ENCODE measurements around the gene IQCE.
A peak's percentile ranks its signal among the peaks of the same experiment; 100 is the strongest.

Gene IQCE

DNA sequence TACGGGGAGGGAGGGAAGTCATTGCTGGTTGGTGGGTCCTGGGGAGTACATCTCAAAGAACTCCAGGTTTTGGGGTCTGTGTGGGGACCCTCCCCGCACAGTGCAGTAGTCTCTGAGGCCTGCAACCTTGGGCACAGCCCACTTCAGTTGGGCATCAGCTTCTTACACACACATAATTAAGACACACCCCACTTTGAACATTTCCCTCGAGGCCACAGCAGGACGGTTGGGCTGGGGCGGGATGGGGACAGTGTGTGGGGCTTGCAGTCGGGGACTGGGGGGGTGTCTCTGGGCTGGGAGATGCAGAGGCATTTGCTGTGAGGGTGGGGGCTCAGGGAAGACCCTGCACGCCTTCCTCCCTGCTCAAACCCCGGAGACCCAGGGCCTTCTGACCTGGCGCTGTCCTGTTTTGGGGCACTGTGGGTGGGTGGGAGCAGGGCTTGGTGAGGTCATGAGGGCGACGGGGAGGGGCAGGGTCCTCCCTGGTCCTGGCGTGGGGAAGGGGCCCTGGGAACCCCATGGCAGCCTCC is 38.0 kb upstream of the IQCE start:
- peak in 2 of 58 donors; percentile 25 to 60 for DNase-seq

DNA sequence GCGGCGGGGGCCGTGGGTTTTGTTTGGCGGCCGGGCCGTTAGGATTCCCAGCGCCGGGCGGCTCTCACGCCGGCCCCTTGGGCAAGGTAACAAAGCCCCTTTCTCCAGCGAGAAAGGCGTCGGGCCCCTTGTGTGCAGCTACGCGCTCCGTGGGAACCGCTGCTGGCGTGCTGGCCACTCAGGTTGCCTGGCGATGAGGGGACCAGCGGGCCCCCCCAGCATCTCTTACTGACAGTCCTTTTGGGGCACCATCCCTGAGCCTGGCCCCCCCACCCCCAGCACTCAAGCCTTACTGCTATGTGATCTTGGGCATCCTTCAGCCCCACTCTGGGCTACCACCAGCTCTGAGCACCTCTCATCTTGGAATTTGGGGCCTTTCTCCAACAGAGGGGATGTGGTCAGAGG is 37.4 kb upstream of the IQCE start:
- DNase-seq = peak in 6 of 58 donors; percentile 15 to 51 (median 30)

DNA sequence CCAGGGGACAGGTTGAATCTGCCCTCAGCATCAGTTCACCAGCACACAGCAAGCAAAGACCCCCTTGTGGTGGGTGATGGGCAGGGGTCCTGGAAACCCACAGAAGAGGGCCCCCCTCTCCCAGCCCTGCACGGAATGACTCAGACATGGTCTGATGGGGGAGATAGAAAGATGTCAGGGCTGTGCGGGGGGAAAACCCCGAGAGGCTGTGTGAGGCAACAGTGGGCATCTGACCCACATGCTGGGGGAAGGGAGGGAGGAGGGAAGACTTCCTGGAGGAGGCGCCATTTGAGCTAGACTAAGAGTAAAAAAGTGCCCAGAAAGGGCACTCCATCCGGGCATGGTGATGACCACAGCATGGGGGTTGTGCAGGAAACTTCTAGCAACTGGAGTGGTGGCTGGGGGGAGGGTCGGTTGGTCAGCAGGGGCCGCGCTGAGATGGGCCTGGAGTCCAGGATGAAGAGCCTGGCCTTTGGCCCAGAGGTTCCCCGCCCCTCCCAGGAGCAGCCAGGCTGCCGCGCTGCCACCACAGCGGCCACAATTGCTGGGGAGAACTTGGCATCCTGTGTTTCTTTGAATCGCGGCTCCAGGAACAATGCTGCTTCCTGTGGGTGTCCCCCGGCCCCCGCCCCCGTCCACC is 36.7 kb upstream of the IQCE start:
- DNase-seq = peak in 18 of 58 donors; percentile 15 to 53 (median 34)

DNA sequence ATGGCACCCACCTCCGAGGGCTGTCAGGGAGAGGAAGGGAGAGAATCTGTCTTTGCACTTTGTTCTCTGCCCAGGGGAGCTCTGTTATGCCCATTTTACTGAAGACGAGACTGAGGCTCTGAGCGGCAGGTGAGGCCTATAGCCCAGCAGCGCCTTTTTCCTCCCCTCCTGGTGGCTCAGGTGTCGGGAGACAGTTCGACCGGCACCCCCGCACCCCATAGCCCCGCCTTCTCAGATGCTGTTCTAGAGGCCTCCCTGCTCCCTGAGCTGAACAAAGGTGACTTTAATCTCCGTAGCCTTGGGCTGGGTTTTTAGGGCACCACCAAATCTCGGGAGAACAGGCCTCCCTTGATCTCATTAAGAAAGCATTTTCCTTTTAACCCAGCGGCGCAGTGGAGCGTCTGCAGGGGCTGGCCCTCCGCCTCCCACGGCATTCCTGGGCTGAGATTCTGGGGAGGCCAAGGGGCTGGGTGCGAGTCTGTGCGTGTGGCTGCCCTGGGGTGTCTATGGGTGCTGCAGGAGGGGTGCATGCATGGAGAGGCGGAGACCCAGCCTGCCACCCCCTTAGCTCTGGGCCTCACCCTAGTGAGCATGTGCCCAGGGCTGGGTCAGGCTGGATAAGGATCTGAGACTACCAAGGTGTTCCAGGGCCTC is 35.9 kb upstream of the IQCE start:
- DNase-seq = no peak

DNA sequence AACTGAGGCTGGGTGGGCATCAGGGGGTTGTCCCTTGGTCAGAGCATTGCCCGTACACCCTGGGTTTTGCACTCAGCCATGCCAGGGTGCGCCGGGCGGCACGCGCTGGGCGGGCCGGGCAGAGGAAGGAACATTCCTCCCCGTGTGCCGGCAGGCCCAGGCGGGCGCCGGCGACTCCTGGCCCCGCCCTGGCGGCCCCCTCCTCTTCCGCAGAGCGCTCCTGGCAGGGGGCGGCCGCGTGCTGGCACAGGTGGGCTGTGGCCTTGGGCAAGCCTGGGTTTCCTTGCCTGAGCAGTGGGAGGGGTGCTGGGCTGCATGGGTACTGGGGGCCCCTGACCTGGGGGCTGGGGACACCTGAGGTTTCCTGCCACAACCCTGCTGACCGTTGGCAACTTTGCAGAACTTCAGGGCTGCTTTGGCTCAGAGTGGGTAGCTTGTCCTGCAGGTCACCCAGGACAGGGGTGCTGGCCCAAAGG is 35.3 kb upstream of the IQCE start:
- peak in 1 of 58 donors; percentile 61 for DNase-seq

DNA sequence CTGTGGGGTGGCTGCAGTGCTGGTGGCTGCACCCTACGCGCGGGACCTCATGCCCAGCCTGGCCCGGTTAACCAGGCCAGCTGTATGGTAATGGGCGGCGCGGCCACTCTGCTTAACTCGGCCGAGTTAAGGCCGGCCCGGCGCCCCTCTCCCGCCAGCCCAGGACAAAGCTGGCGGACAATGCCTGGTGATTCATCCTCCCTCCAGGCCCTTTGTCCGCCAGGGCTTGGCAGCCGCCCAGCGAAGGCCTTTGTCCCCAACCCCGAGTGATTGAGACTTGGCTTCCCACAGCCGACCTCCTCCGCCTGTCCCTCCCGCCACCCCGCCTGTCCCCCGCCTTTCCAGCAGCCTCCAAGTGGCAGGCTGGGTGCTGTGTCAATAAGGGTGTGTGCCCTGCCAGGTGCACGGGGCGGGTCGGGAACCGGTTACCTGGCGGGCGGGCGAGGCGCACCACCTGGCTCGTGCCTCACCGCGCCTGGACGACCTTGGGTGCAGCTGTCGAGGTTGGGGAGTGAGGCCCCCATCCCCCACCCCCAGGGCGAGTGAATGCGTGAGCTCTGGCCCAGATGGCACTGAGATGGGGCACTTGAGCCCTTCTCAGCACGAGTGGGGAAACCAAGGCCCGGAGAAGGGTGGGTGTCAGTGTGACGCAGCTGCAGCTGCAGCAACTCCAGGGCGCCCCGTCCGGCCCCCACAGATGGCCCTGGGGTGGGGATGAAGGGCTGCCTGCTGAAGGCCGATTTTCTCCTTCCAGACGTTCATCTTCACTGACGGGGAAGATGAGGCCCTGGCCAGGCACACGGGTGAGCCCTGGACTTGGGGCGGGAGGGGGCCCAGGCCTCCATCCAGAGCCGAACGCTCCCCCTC is 34.6 kb upstream of the IQCE start:
- peak in 55 of 58 donors; percentile 11 to 97 (median 82) for DNase-seq

DNA sequence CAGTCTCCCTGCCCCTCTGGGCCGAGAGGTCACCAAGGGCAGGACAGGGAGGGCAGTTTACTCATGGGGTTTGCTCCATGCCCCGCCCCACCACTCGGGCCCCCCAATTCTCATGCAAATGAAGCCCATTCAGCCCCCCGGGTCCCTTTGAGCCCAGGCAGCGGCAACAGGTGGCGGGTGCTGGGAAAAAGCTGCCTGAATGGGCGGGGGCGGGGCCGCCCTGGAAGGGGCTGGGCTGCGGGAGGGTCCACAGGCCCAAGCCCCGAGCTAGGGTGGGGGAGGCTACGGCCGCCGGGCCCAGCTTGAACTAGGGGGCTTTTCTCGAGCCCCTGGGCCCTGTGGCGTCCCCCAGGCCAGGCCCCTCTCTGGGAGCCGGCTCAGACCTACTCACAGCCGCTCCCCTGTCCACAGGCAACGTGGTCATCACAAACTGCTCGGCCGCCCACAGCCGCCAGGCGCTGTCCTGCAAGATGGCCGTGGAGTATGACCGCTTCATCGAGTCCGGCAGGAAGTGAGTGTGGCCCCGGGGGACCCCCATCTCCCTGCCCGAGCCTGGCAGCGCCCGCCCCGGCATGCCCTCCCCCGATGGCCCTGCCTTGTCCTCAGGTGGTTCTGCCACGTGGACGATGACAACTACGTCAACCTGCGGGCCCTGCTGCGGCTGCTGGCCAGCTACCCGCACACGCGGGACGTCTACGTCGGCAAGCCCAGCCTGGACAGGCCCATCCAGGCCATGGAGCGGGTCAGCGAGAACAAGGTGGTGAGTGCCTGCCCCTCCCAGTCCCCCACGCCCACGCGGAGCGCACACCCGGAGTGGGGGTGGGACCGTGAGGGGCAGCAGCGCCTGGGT is 33.7 kb upstream of the IQCE start:
- DNase-seq = no peak

DNA sequence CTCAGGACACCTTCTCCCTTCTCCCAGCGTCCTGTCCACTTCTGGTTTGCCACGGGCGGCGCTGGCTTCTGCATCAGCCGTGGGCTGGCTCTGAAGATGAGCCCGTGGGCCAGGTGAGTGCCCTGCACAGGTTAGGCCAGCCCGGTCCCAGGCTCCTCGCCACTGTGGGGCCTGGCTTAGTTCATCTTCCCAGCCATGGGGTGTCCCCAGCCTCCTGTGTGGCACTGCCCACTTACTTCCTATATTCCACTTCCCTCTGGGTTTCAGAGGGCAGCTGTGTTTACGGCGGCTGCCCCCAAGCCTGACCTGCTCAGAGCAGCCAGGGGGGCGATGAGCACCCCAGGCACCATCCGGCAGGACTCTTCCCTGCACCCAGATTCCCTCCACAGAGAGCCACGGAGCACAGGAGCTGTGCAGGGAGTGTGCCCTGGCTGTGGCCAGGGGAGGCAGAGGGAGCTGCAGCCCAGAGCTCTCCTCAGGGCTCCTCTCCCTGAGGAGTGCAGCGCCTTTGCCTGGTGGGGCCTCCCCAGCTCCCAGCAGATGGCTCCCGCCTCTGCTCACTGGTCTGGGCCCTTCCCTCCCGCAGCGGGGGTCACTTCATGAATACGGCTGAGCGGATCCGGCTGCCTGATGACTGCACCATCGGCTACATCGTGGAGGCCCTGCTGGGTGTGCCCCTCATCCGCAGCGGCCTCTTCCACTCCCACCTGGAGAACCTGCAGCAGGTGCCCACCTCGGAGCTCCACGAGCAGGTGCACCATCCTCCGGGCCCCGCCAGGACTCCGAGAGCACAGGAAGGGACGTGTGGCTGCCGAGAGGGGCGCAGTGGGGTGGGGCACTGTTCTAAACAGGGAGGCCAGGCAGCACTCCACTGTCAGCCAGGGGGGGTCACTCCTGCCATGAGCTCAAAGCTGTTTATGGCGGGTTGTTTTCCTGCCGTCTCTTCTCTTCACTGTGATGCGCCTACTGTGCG is 32.8 kb upstream of the IQCE start:
- DNase-seq = no peak

DNA sequence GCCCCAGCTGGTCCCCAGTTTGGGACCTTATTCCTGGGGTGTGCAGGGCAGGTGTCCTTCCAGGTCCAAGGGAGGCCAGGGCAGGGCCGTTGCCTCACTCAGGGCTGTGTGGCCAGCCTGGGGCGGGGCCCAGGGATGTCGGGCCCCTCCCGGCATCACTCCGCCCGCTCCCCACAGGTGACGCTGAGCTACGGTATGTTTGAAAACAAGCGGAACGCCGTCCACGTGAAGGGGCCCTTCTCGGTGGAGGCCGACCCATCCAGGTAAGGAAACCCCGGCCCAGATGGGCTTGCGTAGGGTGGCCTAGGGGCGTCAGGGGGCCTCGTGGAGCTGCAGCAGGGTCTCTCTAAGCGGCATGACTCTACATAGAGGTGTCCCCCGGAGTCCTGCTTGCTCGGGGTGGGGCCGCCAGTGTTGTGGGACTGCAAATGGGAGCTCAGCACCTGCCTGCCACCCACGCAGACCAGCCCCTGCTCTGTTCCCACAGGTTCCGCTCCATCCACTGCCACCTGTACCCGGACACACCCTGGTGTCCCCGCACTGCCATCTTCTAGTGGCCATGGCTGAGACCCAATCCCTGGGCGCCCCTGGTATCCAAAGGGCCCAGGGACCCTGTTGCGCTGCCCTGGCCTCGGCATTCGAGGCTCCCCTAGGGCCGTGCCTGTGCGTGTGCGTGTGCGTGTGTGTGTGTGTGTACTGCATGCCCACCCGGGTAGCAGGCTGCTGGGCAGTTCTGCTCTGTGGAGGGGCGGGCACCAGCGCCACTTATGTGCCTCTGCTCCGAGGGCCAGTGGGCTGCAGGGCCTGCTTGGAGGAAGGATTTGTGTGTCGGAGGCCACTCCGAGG is 31.9 kb upstream of the IQCE start:
- DNase-seq = no peak

DNA sequence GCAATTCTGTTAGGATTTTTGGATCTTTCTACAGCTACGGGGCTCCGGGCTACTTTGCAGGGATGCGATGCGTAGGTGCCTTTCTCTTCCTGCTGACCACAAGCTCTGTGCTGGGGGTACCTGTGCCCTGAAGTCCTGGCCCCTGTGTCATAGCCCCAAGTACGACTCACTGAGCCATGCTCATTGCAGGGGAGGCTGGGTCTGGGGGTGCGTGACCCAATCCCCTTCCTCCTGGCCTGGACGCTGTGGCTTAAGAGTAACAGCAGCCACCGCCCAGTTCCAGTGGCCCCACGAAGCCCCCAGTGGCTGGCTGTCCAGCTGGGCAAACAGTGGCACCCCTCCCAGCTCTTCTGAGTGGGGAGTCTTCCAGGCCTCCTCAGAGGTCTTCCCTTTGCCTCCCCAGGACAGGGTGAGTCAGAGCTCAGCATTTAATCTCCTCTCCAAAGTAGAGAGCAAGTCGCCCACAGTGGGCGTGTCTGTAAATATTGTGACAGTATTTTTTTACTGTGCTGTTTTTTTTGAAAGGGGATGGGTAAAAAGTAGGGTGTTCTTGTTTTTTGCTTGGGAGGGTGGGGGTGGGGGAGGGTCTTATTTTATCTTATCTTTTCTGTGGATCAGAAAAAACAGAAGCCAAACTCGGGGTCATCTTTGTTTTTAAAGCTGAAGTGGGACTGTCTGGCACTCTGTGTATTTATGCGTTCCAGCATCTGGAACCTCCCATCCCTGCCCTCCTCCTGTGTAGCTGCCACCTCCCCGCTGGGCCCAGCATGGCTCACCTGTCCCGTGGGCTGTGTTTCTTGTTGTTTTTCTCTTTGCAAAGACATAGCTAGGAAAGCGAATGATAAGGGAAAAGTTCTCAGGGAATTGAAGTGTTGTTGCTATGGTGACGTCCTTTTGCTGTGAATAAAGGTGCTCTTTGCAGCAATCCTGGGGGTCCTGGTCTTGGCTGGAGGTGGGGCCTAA is 31.0 kb upstream of the IQCE start:
- DNase-seq = no peak

DNA sequence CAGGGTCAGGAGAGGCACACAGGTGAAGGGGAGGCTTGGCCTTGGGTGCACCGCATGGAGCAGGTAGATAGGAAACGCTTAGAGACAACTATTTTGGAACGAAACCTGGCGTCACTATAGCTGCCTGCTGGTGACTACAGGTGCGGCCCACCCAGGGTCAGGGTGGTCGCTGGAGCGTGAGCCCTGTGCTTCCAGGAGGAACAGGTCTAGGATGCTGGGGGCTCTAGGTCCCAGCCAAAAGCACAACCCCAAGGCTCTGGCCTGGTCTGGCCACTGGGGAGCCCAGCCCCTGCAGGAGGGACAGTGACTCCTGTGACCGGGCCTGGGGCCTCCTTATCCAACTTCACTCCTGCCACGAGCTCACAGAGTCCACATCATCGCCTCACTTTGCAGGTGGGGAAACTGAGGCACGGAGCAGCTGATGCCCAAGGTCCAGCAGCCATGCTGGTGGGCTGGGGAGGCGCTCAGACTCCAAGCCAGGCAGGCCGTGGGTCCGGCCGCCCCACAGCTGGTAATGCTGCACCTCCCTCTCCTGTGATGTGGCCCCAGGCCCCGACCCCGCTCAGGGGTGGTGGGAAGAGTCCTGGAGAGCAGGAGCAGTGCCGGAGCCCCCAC is 30.2 kb upstream of the IQCE start:
- no peak for DNase-seq

DNA sequence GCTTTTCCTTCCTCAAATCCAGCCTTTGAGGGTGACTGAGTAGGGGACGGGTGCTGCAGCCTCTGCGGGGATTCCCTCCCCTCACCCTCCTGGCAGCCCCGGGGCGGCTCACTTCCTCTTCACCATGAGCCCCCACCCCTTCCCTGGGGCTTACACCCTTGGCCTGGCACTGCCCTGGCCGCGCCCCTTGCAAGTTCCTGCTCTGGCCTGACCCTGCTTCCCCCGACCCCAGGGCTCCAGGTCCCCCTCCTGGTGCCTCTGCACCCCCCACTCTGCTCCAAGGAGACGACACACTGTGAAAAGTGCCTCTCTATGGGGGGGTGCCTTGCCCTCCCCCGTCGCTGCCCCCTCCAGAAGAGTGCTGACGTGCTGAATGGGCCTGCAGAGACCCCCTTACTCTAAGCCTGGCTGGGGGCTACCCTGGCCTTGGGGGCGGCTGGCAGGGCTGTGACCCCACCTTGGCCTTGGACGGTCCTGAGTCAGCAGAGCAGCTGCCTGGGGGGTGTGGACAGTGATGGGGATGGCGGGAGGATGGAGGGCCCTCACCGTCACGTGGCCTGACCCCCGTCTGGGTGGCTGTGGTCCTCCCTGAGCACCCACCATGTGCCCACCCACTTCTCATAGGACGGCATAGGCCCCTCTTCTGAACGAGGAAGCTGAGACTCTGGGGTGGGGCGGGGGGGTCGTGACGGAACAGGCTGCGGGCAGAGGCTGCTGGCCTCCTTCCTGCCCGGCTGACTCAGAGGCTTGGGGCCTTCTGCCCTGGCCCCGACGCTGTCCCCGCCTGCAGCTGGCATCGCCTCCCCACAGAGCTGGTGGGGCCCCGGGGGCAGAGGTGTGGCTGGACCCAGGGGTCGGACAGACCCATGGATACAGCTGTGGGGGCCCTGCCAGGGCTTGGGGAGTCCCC is 29.4 kb upstream of the IQCE start:
- DNase-seq = peak in 33 of 58 donors; percentile 18 to 61 (median 40)

DNA sequence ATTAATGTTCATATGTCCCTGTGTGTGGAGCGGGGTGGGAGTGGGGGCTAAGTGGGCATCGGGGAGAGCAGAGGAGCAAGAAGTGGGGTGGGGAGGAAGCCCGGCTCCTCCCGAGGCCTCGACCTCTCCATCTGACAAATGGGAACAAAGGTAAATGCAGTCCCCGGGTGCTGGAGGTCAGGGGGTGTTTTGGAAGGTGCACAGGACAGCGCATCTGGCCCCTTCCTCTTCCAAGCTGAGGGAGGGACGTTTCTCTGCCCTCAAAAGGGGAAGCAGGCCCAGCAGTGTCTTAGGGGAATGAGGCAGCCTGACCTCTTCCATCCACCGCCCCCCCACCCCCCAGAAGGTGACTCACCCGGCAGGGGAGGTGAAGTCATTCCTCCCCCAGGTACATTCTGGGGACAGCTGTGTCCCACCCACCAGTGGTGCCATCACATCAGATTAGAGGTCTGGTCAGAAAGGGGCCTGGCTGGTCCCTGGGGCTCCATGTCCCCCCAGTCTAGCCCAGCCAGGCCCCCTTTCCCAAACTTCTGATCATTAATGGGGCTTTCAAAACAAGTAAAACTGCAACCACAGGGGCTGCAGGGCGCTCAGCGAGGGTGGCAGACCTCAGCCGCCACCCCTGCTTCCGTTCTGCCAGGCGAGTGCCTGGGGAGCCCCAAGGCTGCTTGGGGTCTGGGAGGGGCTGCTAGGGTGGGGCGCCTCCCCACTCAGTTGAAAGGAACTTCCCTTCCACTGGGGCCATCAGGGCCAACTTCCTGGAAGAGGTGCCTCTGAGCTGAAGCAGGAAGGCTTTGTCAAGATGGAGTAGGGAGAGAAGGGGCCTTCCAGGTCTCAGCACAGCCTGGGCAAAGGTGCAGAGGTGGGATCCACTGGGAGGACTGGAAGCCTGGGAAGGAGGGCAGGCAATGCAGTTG is 28.4 kb upstream of the IQCE start:
- peak in 1 of 58 donors; percentile 30 for DNase-seq

DNA sequence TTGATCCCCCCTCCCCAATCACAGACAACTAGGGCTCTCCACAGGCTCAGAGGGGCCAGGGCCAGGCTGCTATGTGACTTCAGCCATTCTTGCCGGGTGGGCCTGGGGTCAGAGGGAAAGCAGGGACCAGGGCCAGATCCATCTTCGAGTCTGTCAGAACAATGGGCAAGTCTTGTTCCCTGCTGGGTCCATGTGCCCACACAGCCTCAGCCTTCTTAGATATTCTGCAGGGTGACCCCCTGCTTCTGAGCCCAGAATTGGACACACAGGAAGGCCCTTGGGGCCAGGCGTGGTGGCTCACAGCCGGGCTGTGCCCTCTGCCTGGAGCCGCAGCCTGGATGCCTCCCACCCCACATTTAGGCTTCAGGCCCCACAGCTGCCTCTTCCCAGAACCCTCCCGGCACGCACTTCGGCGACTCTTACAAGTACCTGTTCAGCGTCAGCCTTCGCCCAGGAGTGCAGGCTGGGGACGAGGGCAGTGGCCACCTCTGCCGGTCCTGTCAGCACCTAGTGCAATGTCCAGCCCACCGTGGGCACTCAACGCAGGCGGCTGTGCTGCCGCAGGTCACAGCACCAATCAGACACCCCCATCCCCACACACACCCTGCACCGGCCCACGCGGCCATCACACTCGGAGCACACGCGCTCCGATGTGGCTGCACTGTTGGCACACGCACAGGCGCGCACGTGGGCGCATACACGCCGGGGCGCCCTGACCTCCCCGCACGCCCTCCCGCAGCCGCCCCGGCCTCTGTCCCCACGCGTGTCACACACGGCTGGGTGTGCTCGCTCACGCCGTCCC is 27.6 kb upstream of the IQCE start:
- DNase-seq = peak in 3 of 58 donors; percentile 40 to 55 (median 46)
